ENCODE data around the gene TLE3. TPM values are rescaled to one million over a fixed set of nuclear protein-coding genes. Genes with fewer than 3 reads are reported as not detected.

Gene TLE3
- total and polyA plus RNA-seq, 2 of the 13 experiments (the other 11 are each of a cell fraction or from before 2014, with no cell fraction given), result 11.9 to 13.8 TPM

DNA sequence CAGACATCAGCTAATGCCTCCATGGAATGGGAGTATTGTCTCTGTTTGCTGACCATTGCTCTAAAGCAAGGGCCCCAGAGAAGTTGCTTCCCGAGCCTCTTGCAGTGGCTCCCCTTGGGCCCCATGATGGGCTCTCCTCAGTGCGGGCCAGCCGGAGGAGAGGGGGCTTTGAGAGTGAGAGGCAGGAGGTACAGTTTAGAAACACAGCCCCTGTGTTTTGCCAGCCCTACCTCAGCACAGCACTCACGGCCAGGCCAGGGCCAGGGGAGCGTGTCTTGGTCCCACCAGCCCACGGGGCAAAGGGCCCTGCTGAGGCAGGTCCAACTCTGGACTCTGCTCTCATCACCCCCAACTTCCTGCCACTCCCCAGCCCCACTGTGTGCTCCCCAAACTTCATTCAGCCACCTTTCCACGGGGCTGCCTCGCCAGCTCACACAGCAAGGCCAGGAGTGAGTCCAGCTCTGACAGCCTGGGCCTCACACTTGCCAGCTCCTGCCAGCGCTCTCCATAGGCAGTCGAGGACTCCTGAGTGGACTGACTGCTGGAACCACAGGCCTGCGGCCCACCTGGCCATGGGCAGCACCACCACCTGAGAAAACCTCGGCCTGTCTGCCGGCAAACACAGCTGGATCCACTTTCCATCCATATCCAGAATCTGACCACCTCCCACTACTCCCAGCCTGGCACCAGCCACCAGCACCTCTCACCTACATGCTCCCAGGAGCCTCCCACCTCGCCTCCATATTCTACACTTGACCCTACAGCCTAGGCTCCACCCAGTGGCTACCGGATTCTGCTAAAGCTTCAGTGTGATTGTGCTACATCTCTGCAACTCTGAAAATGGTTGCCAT is 99.0 kb downstream of the TLE3 start (continued):
- no peak for TF ChIP-seq HNF1A (IDR thresholded peaks at IDR 0.05; ENCODE audit: low read depth)
- TF ChIP-seq HNF1A (CRISPR knock-in tag; IDR thresholded peaks at IDR 0.05; ENCODE audit: borderline replicate concordance), result no peak
- TF ChIP-seq ZNF382 (CRISPR knock-in tag; IDR thresholded peaks at IDR 0.05; ENCODE audit: borderline replicate concordance), result no peak
- TF ChIP-seq MIER3 (CRISPR knock-in tag; IDR thresholded peaks at IDR 0.05; ENCODE audit: borderline replicate concordance), result no peak
- TF ChIP-seq ZSCAN20 (CRISPR knock-in tag; IDR thresholded peaks at IDR 0.05; ENCODE audit: borderline replicate concordance), result no peak

GRCh38 chr15:69997813-69998212 is 99.9 kb downstream of the TLE3 start:
- no peaks in the 10 kb centered on the region for H3K9me3 ChIP-seq (ENCODE audit: low read length)
- H3K36me3 ChIP-seq (replicated peaks in 1 of 2; ENCODE audit: control insufficient read depth in 1 of 2, insufficient read depth in 2 of 2, low read length in 2 of 2), result no peaks in the 10 kb centered on the region
- FAIRE-seq (no peak), ATAC-seq (no peak), DNase-seq (ENCODE audit: low spot score) (no peak)
- H3K9ac ChIP-seq (ENCODE audit: insufficient read depth, low read depth, low read length), result no peak overlapping the region
- no TSS peak for BruUV-seq (replicated peaks)
- no peak overlapping the region for H3K27ac ChIP-seq (ENCODE audit: extremely low read length, insufficient read depth, low read length)
- ChIA-PET POLR2A (no interaction called here), CTCF (ENCODE audit: low intra/inter-chr PET ratio, low total read pairs) (no interaction called here)
- peaks cover 3 to 42% of the 10 kb centered on the region in 2 experiments; a peak in 4 of 5 replicates for H3K27me3 ChIP-seq (ENCODE audit: control insufficient read depth in 1 of 2, insufficient read depth in 2 of 2, low read length in 2 of 2)
- TF ChIP-seq NRL (CRISPR knock-in tag; IDR thresholded peaks at IDR 0.05; ENCODE audit: borderline replicate concordance) (no peak), SPEN (CRISPR knock-in tag; IDR thresholded peaks at IDR 0.05; ENCODE audit: low read depth) (no peak), ZNF766 (CRISPR knock-in tag; IDR thresholded peaks at IDR 0.05; ENCODE audit: borderline replicate concordance) (no peak), ZNF496 (CRISPR knock-in tag; IDR thresholded peaks at IDR 0.05; ENCODE audit: insufficient replicate concordance) (no peak), NFATC3 (CRISPR knock-in tag; IDR thresholded peaks at IDR 0.05) (no peak), TCF7L2 (IDR thresholded peaks at IDR 0.05; ENCODE audit: low read depth, low read length) (no peak), ZNF101 (CRISPR knock-in tag; IDR thresholded peaks at IDR 0.05; ENCODE audit: borderline replicate concordance, low read depth) (no peak)
- TF ChIP-seq, protein P1, sequence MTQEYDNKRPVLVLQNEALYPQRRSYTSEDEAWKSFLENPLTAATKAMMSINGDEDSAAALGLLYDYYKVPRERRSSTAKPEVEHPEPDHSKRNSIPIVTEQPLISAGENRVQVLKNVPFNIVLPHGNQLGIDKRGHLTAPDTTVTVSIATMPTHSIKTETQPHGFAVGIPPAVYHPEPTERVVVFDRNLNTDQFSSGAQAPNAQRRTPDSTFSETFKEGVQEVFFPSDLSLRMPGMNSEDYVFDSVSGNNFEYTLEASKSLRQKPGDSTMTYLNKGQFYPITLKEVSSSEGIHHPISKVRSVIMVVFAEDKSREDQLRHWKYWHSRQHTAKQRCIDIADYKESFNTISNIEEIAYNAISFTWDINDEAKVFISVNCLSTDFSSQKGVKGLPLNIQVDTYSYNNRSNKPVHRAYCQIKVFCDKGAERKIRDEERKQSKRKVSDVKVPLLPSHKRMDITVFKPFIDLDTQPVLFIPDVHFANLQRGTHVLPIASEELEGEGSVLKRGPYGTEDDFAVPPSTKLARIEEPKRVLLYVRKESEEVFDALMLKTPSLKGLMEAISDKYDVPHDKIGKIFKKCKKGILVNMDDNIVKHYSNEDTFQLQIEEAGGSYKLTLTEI (CRISPR knock-in tag; conservative IDR thresholded peaks at IDR 0.05), result no peak
- H3K4me1 ChIP-seq (ENCODE audit: insufficient read depth, low read length), result peaks cover 12% of the 10 kb centered on the region
- H4K20me1 ChIP-seq (ENCODE audit: insufficient read depth, low read length), result no peaks in the 10 kb centered on the region
- WGBS (ENCODE audit: low lambda C conversion rate), result 17% methylated on average over 2 of the region's 2 CpGs
- H2AFZ ChIP-seq (ENCODE audit: low read length), result no peak overlapping the region
- intact Hi-C loops (cut with micrococcal nuclease; ENCODE audit: unreplicated experiment) (no loop called here), in situ Hi-C loops (cut with HindIII; ENCODE audit: extremely low pct_ligation_motif_present, low pct_unique_long_range_greater_than_20kb) (no loop called here)
- no peak overlapping the region for H3K4me3 ChIP-seq (replicated peaks in 1 of 3; ENCODE audit: insufficient read depth in 1 of 3, low read depth in 2 of 3, low read length in 3 of 3)
- no peaks in the 10 kb centered on the region for H3K79me2 ChIP-seq (ENCODE audit: insufficient read depth, low read length)
- no peak overlapping the region for H3K4me2 ChIP-seq (ENCODE audit: low read depth, low read length)
